Caki2 (cell line): ENCODE results near the gene CFD. TPM values are rescaled to one million over a fixed set of nuclear protein-coding genes. Genes with fewer than 3 reads are reported as not detected.

Source experiments
- total RNA-seq: library from RNA; depleted of rRNA; stranded (reverse); fragments of >200 nt; shearing (Covaris generic); gene quantifications from 2 replicates; pipeline ENCODE4 v1.2.3, GENCODE V29; 2014; ENCODE audit warnings: low replicate concordance; rRNA removed

The CFD gene
- total RNA-seq, 1 experiment from 2014 or later, result 6.8 TPM

Other genes starting within 250 kb of the CFD start
- 30.4 and 40.5 TPM in 2 replicates for gene POLRMT, start 226.1 kb upstream of the CFD start, total RNA-seq
- gene FGF22, start 219.8 kb upstream of the CFD start, total RNA-seq, result not detected in 2 replicates
- 21.3 and 30.9 TPM in 2 replicates for gene RNF126, start 196.4 kb upstream of the CFD start, total RNA-seq
- 83.8 and 95.5 TPM in 2 replicates for gene FSTL3, start 183.3 kb upstream of the CFD start, total RNA-seq
- 2.0 TPM in 1 of 2 replicates, not detected in the other for gene PRSS57, start 164.2 kb upstream of the CFD start, total RNA-seq
- 14.1 and 20.5 TPM in 2 replicates for gene PALM, start 150.7 kb upstream of the CFD start, total RNA-seq
- gene MISP, start 108.6 kb upstream of the CFD start, total RNA-seq, result 3.9 and 9.6 TPM in 2 replicates
- gene PTBP1, start 62.2 kb upstream of the CFD start, total RNA-seq, result 136 and 182 TPM in 2 replicates
- gene PLPPR3, start 37.7 kb upstream of the CFD start, total RNA-seq, result 3.1 and 13.6 TPM in 2 replicates
- not detected in 2 replicates for gene AZU1, start 31.8 kb upstream of the CFD start, total RNA-seq
- gene PRTN3, start 18.7 kb upstream of the CFD start, total RNA-seq, result 0.14 TPM in 1 of 2 replicates, not detected in the other
- not detected in 2 replicates for gene ELANE, start 7.4 kb upstream of the CFD start, total RNA-seq
- gene MED16, start 33.5 kb downstream of the CFD start, total RNA-seq, result 17.3 and 26.9 TPM in 2 replicates
- not detected in 2 replicates for gene RNU6-9, start 33.8 kb downstream of the CFD start, total RNA-seq
- gene R3HDM4, start 53.6 kb downstream of the CFD start, total RNA-seq, result 6.2 and 34.0 TPM in 2 replicates
- not detected in 2 replicates for gene KISS1R, start 57.7 kb downstream of the CFD start, total RNA-seq
- 7.8 and 12.2 TPM in 2 replicates for gene ARID3A, start 66.4 kb downstream of the CFD start, total RNA-seq
- 99.1 and 111 TPM in 2 replicates for gene WDR18, start 124.7 kb downstream of the CFD start, total RNA-seq
- not detected in 2 replicates for gene GRIN3B, start 140.8 kb downstream of the CFD start, total RNA-seq
- 61.5 and 120 TPM in 2 replicates for gene TMEM259, start 161.5 kb downstream of the CFD start, total RNA-seq
- gene RNU6-2, start 161.9 kb downstream of the CFD start, total RNA-seq, result not detected in 2 replicates
- 78.5 and 93.1 TPM in 2 replicates for gene CNN2, start 166.9 kb downstream of the CFD start, total RNA-seq
- gene ABCA7, start 180.4 kb downstream of the CFD start, total RNA-seq, result 10.5 and 32.1 TPM in 2 replicates
- 17.3 and 36.7 TPM in 2 replicates for gene ARHGAP45, start 207.5 kb downstream of the CFD start, total RNA-seq
- gene POLR2E, start 235.7 kb downstream of the CFD start, total RNA-seq, result 119 and 180 TPM in 2 replicates
- 693 and 719 TPM in 2 replicates for gene GPX4, start 244.3 kb downstream of the CFD start, total RNA-seq